Loucy (cell line): Measurements from ENCODE around the gene SYNE1.

Source experiments
- H2AFZ ChIP-seq: fragments of 200-600 bp; sonication (generic); 2 replicates; pipeline ENCODE4 v1.6.0; 2016; ENCODE audit warnings: antibody characterized with exemption, mild to moderate bottlenecking, low read length, moderate library complexity
- H3F3A ChIP-seq: fragments of 200-600 bp; 2 replicates; pipeline ENCODE4 v1.6.0; 2016; ENCODE audit warnings: antibody characterized with exemption, low read depth, mild to moderate bottlenecking
- H3K27me3 ChIP-seq: fragments of 200-600 bp; sonication (generic); 2 replicates; pipeline ENCODE4 v1.6.1; 2014; ENCODE audit warnings: low read length, mild to moderate bottlenecking; ENCODE audit not compliant: insufficient read depth, poor library complexity, severe bottlenecking
- H3K36me3 ChIP-seq: fragments of 200-600 bp; sonication (generic); 2 replicates; pipeline ENCODE4 v1.6.1; 2016; ENCODE audit warnings: low read length; ENCODE audit not compliant: insufficient read depth
- H3K4me1 ChIP-seq: fragments of 200-600 bp; sonication (generic); 2 replicates; pipeline ENCODE4 v1.5.1; 2014; ENCODE audit warnings: low read length, mild to moderate bottlenecking; ENCODE audit not compliant: insufficient read depth, poor library complexity, severe bottlenecking
- H3K4me2 ChIP-seq: fragments of 200-600 bp; sonication (generic); 2 replicates; pipeline ENCODE4 v1.6.0; 2014; ENCODE audit warnings: antibody characterized with exemption, low read length, low read depth, mild to moderate bottlenecking; ENCODE audit not compliant: poor library complexity, severe bottlenecking
- H3K4me3 ChIP-seq: fragments of 200-600 bp; sonication (generic); 2 replicates; pipeline ENCODE4 v1.5.1; 2014; ENCODE audit warnings: low read length, mild to moderate bottlenecking, mixed read lengths; ENCODE audit not compliant: poor library complexity, severe bottlenecking
- H3K79me2 ChIP-seq: fragments of 200-600 bp; sonication (generic); 2 replicates; pipeline ENCODE4 v1.6.1; 2014; ENCODE audit warnings: low read length; ENCODE audit not compliant: insufficient read depth
- H3K9ac ChIP-seq: fragments of 200-600 bp; sonication (generic); 2 replicates; pipeline ENCODE4 v1.6.0; 2014; ENCODE audit warnings: mild to moderate bottlenecking, low read depth, low read length, moderate library complexity; ENCODE audit not compliant: poor library complexity, severe bottlenecking
- H3K9me2 ChIP-seq: fragments of 200-600 bp; sonication (generic); replicated peaks from 2 replicates; pipeline ENCODE4 v1.6.1; 2016; ENCODE audit warnings: low read depth, low read length, mixed read lengths
- H3K9me3 ChIP-seq: fragments of 200-600 bp; sonication (generic); 2 replicates; pipeline ENCODE4 v1.6.1; 2014; ENCODE audit warnings: mild to moderate bottlenecking, antibody characterized with exemption, low read length, low read depth; ENCODE audit not compliant: insufficient read depth
- H4K20me1 ChIP-seq: fragments of 200-600 bp; sonication (generic); 2 replicates; pipeline ENCODE4 v1.6.0; 2014; ENCODE audit warnings: antibody characterized with exemption, low read length, mild to moderate bottlenecking; ENCODE audit not compliant: insufficient read depth, poor library complexity, severe bottlenecking
- CTCF ChIP-seq: fragments of 200-600 bp; sonication (generic); conservative IDR thresholded peaks from 2 replicates; pipeline ENCODE4 v1.5.1; 2014; ENCODE audit warnings: mild to moderate bottlenecking, antibody characterized with exemption, low read length
- EZH2phosphoT487 ChIP-seq: fragments of 200-600 bp; IDR thresholded peaks from 2 replicates; pipeline ENCODE4 v1.6.1; 2018; ENCODE audit warnings: antibody characterized with exemption, mild to moderate bottlenecking, moderate library complexity, borderline replicate concordance

Gene SYNE1

GRCh38 chr6:152267967-152268845 is 369.0 kb downstream of the SYNE1 start:
- H3K4me3 ChIP-seq = no peak overlapping the region
- H3K79me2 ChIP-seq = no peaks in the 10 kb centered on the region
- H3K9me3 ChIP-seq = no peaks in the 10 kb centered on the region
- no peak overlapping the region for H3K9ac ChIP-seq
- TF ChIP-seq EZH2phosphoT487 (no peak), CTCF (peak; percentile 77)
- no peaks in the 10 kb centered on the region for H3F3A ChIP-seq
- H3K36me3 ChIP-seq = peaks cover 8% of the 10 kb centered on the region; the same call in 1 of the 2 replicates
- no peak overlapping the region for H2AFZ ChIP-seq
- H3K9me2 ChIP-seq = no peaks in the 10 kb centered on the region
- H4K20me1 ChIP-seq = no peaks in the 10 kb centered on the region
- H3K4me2 ChIP-seq = no peak overlapping the region
- no peaks in the 10 kb centered on the region for H3K4me1 ChIP-seq
- no peaks in the 10 kb centered on the region for H3K27me3 ChIP-seq

- TF ChIP-seq EZH2phosphoT487 (no peak), CTCF (no peak)
- H3K4me3 ChIP-seq = no peak overlapping the region
- H3K9me3 ChIP-seq = no peaks in the 10 kb centered on the region
- no peaks in the 10 kb centered on the region for H4K20me1 ChIP-seq
- H3K36me3 ChIP-seq = peaks cover 4% of the 10 kb centered on the region; the same call in 1 of the 2 replicates
- H3K9ac ChIP-seq = no peak overlapping the region
- no peaks in the 10 kb centered on the region for H3K9me2 ChIP-seq
- H3K79me2 ChIP-seq = no peaks in the 10 kb centered on the region
- no peaks in the 10 kb centered on the region for H3F3A ChIP-seq
- no peaks in the 10 kb centered on the region for H3K4me1 ChIP-seq
- no peak overlapping the region for H2AFZ ChIP-seq
- H3K27me3 ChIP-seq = no peaks in the 10 kb centered on the region
- no peak overlapping the region for H3K4me2 ChIP-seq
These were observed 371.5 kb downstream of the SYNE1 start for GRCh38 chr6:152265651-152266050.

GRCh38 chr6:152263582-152263981 is 373.6 kb downstream of the SYNE1 start:
- no peak for TF ChIP-seq CTCF
- no peak for TF ChIP-seq EZH2phosphoT487
- Histone ChIP-seq H3F3A (no peaks in the 10 kb centered on the region), H3K4me1 (no peaks in the 10 kb centered on the region), H2AFZ (no peak overlapping the region), H3K9me3 (no peaks in the 10 kb centered on the region), H3K9ac (no peak overlapping the region), H3K4me3 (no peak overlapping the region), H3K79me2 (no peaks in the 10 kb centered on the region), H3K9me2 (no peaks in the 10 kb centered on the region), H4K20me1 (no peaks in the 10 kb centered on the region), H3K4me2 (no peak overlapping the region), H3K36me3 (0 out of 2 replicates have a peak, but pooled peaks cover 3% of the 10 kb centered on the region), H3K27me3 (no peaks in the 10 kb centered on the region)
